NCI-H2196 treated with DMSO at 0.1 percent for 48 hours (cell line): ENCODE data around the gene ESRP2.

ENCODE experiments used
- DNase-seq: peaks from one replicate; lab custom pipeline; 2025; ENCODE audit not compliant: unreplicated experiment; lab: John Stamatoyannopoulos, UW

ESRP2 gene

GRCh38 chr16:68242926-68243858, 7.3 kb upstream of the ESRP2 start:
- no peak for DNase-seq

- DNase-seq, result no peak
Observed at GRCh38 chr16:68242085-68242484, 6.2 kb upstream of the ESRP2 start.

- DNase-seq, result no peak
Observed at GRCh38 chr16:68238029-68238345, 2.1 kb upstream of the ESRP2 start.

- DNase-seq, result peak; percentile 87
Observed at GRCh38 chr16:68237243-68238028, 1.5 kb upstream of the ESRP2 start.

- no peak for DNase-seq
Observed at GRCh38 chr16:68236826-68237242, 907 bp upstream of the ESRP2 start.

GRCh38 chr16:68236137-68236825, 354 bp upstream of the ESRP2 start:
- peak; percentile 48 for DNase-seq

- no peak for DNase-seq
Observed at GRCh38 chr16:68235108-68235886, 630 bp downstream of the ESRP2 start.

- peak; percentile 59 for DNase-seq
Observed at GRCh38 chr16:68234188-68235107, 1.5 kb downstream of the ESRP2 start.

- no peak for DNase-seq
Observed at GRCh38 chr16:68233835-68234187, 2.1 kb downstream of the ESRP2 start.

- no peak for DNase-seq
Observed at GRCh38 chr16:68233085-68233834, 2.7 kb downstream of the ESRP2 start.

GRCh38 chr16:68232335-68232734, 3.6 kb downstream of the ESRP2 start:
- DNase-seq, result no peak

- no peak for DNase-seq
Observed at GRCh38 chr16:68231384-68232136, 4.4 kb downstream of the ESRP2 start.

GRCh38 chr16:68230956-68231355, 5.0 kb downstream of the ESRP2 start:
- DNase-seq, result no peak

GRCh38 chr16:68230176-68230571, 5.8 kb downstream of the ESRP2 start:
- no peak for DNase-seq

GRCh38 chr16:68229431-68230175, 6.3 kb downstream of the ESRP2 start:
- no peak for DNase-seq

GRCh38 chr16:68228652-68229051, 7.3 kb downstream of the ESRP2 start:
- DNase-seq, result no peak

- no peak for DNase-seq
Observed at GRCh38 chr16:68227850-68228553, 7.9 kb downstream of the ESRP2 start.
